ENCODE results near the gene MEN1. TPM values are rescaled to one million over a fixed set of nuclear protein-coding genes. Genes with fewer than 3 reads are reported as not detected.

The MEN1 gene
- total and polyA plus RNA-seq, 2 of the 13 experiments (the other 11 are each of a cell fraction or from before 2014, with no cell fraction given) = 20.5 to 27.3 TPM

DNA sequence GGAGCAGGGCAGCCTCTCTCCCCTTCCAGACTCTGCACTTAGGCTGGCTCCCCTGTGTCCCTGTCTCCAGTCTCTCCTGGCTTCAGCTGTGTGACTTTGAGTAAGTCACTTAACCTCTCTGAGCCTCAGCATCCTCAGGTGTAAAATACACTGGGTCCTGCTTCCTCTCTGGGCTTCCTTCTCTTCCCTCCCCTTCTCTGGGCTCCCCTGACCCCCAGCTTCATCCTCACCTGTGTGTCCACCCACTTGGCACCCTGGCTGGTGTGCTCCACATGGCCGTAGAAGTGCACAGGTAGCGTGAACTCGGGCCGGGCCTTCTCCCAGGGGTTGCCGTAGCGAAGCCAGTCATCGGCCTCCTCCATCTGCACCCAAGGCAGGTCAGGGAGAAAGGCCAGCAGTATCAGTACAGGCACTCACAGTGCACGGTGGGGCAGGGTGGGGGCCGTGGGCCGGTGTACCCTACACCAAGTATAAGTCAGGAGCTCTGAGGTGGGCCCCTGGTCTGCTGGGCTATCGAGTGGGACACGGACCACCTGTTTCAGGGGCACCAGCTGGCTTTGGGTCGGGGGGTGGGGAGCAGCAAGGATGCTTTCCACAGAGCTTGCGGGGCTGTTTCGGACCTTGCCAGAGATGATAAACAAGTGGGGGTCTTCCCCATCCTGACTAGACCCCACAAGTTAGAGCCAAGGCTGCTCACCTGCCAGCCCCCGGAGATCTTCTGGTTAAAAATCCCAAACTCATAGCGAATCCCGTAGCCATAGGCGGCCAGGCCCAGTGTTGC lies 52.6 kb downstream of the MEN1 start:
- H4K20me1 ChIP-seq (ENCODE audit: insufficient read depth, low read length) = peaks cover 7% of the 10 kb centered on the region; the same call in 1 of the 2 replicates
- no peak for ATAC-seq
- 0 out of 5 replicates have a peak, but pooled peaks cover 0 to under 1% of the 10 kb centered on the region in 2 experiments for H3K36me3 ChIP-seq (replicated peaks in 1 of 2; ENCODE audit: control insufficient read depth in 1 of 2, insufficient read depth in 2 of 2, low read length in 2 of 2)
- H3K9me3 ChIP-seq (ENCODE audit: low read length) = no peaks in the 10 kb centered on the region
- in situ Hi-C loops (cut with HindIII; ENCODE audit: extremely low pct_ligation_motif_present, low pct_unique_long_range_greater_than_20kb) = no loop called here
- H3K27ac ChIP-seq (ENCODE audit: extremely low read length, insufficient read depth, low read length) = no peak overlapping the region
- TF ChIP-seq ARNT (IDR thresholded peaks at IDR 0.05) (no peak), HOXA3 (CRISPR knock-in tag; IDR thresholded peaks at IDR 0.05) (no peak), HOXA9 (CRISPR knock-in tag; IDR thresholded peaks at IDR 0.05; ENCODE audit: borderline replicate concordance) (no peak), ZNF768 (CRISPR knock-in tag; IDR thresholded peaks at IDR 0.05) (peak; percentile 97), ZNF720 (CRISPR knock-in tag; IDR thresholded peaks at IDR 0.05) (no peak), SSRP1 (CRISPR knock-in tag; IDR thresholded peaks at IDR 0.05) (no peak), ZMYM3 (CRISPR knock-in tag; IDR thresholded peaks at IDR 0.05) (peak; percentile 50; the same call in 1 of the 2 replicates), NPAS2 (CRISPR knock-in tag; IDR thresholded peaks at IDR 0.05; ENCODE audit: borderline replicate concordance) (no peak), ZNF703 (CRISPR knock-in tag; IDR thresholded peaks at IDR 0.05; ENCODE audit: borderline replicate concordance) (no peak)
- TF ChIP-seq, protein P1, sequence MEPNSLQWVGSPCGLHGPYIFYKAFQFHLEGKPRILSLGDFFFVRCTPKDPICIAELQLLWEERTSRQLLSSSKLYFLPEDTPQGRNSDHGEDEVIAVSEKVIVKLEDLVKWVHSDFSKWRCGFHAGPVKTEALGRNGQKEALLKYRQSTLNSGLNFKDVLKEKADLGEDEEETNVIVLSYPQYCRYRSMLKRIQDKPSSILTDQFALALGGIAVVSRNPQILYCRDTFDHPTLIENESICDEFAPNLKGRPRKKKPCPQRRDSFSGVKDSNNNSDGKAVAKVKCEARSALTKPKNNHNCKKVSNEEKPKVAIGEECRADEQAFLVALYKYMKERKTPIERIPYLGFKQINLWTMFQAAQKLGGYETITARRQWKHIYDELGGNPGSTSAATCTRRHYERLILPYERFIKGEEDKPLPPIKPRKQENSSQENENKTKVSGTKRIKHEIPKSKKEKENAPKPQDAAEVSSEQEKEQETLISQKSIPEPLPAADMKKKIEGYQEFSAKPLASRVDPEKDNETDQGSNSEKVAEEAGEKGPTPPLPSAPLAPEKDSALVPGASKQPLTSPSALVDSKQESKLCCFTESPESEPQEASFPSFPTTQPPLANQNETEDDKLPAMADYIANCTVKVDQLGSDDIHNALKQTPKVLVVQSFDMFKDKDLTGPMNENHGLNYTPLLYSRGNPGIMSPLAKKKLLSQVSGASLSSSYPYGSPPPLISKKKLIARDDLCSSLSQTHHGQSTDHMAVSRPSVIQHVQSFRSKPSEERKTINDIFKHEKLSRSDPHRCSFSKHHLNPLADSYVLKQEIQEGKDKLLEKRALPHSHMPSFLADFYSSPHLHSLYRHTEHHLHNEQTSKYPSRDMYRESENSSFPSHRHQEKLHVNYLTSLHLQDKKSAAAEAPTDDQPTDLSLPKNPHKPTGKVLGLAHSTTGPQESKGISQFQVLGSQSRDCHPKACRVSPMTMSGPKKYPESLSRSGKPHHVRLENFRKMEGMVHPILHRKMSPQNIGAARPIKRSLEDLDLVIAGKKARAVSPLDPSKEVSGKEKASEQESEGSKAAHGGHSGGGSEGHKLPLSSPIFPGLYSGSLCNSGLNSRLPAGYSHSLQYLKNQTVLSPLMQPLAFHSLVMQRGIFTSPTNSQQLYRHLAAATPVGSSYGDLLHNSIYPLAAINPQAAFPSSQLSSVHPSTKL (CRISPR knock-in tag; IDR thresholded peaks at IDR 0.05) = no peak
- H3K27me3 ChIP-seq (ENCODE audit: control insufficient read depth in 1 of 2, insufficient read depth in 2 of 2, low read length in 2 of 2) = peaks cover 3 to 15% of the 10 kb centered on the region in 2 experiments; a peak in 3 of 5 replicates
- no peak overlapping the region for H2AFZ ChIP-seq (ENCODE audit: low read length)
- H3K4me1 ChIP-seq (ENCODE audit: insufficient read depth, low read length) = peaks cover 39% of the 10 kb centered on the region
- ChIA-PET POLR2A (interaction anchor here (0.6 to 1.3 kb wide), 2 partner anchors 10 to 55 kb away, joined by 3 read pairs; no protein-coding TSS in a partner anchor), CTCF (ENCODE audit: low intra/inter-chr PET ratio, low total read pairs) (no interaction called here)
- DNase-seq (ENCODE audit: low spot score) = no peak
- no peak overlapping the region for H3K4me2 ChIP-seq (ENCODE audit: low read depth, low read length)
- H3K9ac ChIP-seq (ENCODE audit: insufficient read depth, low read depth, low read length) = no peak overlapping the region
- no TSS peak for BruUV-seq (replicated peaks)
- no peak overlapping the region for H3K4me3 ChIP-seq (replicated peaks in 1 of 3; ENCODE audit: insufficient read depth in 1 of 3, low read depth in 2 of 3, low read length in 3 of 3)
- WGBS (ENCODE audit: low lambda C conversion rate) = 65% methylated on average over 12 of the region's 19 CpGs
- H3K79me2 ChIP-seq (ENCODE audit: insufficient read depth, low read length) = no peaks in the 10 kb centered on the region
- FAIRE-seq = no peak
- intact Hi-C loops (cut with micrococcal nuclease; ENCODE audit: unreplicated experiment) = no loop called here

Measured in HepG2 (cell line).